Mucosa of descending colon (tissue), 3 donors: Measurements from ENCODE around the gene COQ8A. TPM values are rescaled to one million over a fixed set of nuclear protein-coding genes. Genes with fewer than 3 reads are reported as not detected.

Source experiments
- ATAC-seq: fragments of 200-7000 bp; cut with Tn5 transposase; one replicate; pipeline ENCODE4 v1.9.1; 2020; ENCODE audit warnings: mild to moderate bottlenecking, moderate library complexity
- DNase-seq, 3 donors: peaks; one replicate each; pipeline ENCODE4 v3.0.0-alpha.2; 2020
- H3K36me3 ChIP-seq: fragments of 200-600 bp; one replicate; pipeline ENCODE4 v1.8.0; 2021; ENCODE audit warnings: low read depth, mild to moderate bottlenecking
- H3K4me1 ChIP-seq: fragments of 200-600 bp; one replicate; pipeline ENCODE4 v1.8.0; 2021; ENCODE audit warnings: low read depth, mild to moderate bottlenecking
- H3K4me3 ChIP-seq: fragments of 200-600 bp; one replicate; pipeline ENCODE4 v1.8.0; 2021; ENCODE audit warnings: mild to moderate bottlenecking
- H3K9me3 ChIP-seq: fragments of 200-600 bp; one replicate; pipeline ENCODE4 v1.8.0; 2021; ENCODE audit warnings: mild to moderate bottlenecking
- intact Hi-C, 2 donors: fragments of 100-400 bp; cut with DNase I in 1 of 2; cut with micrococcal nuclease in 1 of 2; formaldehyde crosslinking; loops; one replicate each; pipeline versions ENCODE4 v1.11.0 to v1.11.1; 2022; cut with DNase I, micrococcal nuclease
- total RNA-seq, 3 donors: library from RNA; stranded (reverse); fragmentation: NEBNext Ultra II Directional in 2 of 3; extraction: Animal tissue kit (Norgen Biotek cat#: 25700) in 2 of 3; gene quantifications; one replicate each; pipeline versions ENCODE4 v1.2.1 to v1.2.4, GENCODE V29; 2021 to 2023
- TF ChIP-seq, protein P1 (sequence below): fragments of 200-600 bp; IDR thresholded peaks from one replicate; pipeline ENCODE4 v1.8.0; 2022; ENCODE audit warnings: antibody characterized with exemption, mild to moderate bottlenecking
- donor health status: DM: no; HTN: no; CAD: no; lungs with moderate emphysema.
- donor health status: DM: no; HTN: no; CAD: no.
- donor health status: DM: no; HTN: yes; CAD: no.

Gene COQ8A
- total RNA-seq, 3 donors from 2014 or later = 47.3 to 77.9 (median 67.1) TPM

DNA sequence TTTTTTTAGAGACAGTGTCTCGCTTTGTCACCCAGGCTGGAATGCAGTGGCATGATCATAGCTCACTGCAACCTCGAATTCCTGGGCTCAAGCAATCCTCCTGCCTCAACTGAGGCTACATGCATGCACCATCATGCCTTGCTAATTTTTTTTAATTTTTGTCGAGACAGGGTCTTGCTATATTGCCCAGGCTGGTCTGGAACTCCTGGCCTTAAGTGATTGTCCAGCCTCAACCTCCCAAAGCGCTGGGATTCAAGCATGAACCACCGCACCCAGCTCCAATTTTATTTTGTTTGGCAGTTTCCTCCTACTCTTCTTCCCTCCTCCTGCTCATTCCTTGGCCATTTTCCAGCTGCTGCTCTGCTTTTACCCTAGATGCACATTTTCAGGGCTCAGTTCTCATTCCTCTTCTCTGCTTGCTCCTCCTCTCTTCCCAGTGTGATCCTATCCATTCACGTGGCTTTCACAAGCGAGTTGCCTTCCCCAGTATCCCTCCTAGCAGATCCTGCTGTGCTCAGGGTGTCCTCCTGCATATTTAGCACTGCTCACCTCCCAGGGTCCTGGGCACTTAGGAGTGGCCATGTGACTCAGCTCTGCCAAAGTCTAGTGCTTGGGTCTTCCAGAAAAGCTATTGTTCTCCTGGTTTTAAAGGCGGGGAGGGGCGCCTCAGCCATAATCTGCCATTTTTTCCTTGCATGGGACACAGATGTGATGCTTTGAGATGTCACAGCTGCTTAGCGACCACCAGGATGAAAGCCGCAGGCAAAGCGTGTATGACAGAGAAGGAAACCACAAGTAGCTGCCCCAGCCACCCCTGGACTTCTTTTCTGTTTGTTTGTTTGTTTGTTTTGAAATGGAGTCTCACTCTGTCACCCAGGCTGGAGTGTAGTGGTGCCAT is 36.0 kb upstream of the COQ8A start:
- TF ChIP-seq, protein P1, sequence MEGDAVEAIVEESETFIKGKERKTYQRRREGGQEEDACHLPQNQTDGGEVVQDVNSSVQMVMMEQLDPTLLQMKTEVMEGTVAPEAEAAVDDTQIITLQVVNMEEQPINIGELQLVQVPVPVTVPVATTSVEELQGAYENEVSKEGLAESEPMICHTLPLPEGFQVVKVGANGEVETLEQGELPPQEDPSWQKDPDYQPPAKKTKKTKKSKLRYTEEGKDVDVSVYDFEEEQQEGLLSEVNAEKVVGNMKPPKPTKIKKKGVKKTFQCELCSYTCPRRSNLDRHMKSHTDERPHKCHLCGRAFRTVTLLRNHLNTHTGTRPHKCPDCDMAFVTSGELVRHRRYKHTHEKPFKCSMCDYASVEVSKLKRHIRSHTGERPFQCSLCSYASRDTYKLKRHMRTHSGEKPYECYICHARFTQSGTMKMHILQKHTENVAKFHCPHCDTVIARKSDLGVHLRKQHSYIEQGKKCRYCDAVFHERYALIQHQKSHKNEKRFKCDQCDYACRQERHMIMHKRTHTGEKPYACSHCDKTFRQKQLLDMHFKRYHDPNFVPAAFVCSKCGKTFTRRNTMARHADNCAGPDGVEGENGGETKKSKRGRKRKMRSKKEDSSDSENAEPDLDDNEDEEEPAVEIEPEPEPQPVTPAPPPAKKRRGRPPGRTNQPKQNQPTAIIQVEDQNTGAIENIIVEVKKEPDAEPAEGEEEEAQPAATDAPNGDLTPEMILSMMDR = no peak
- ATAC-seq (no peak), DNase-seq (peak in 1 of 3 donors; percentile 36)
- H3K4me3 ChIP-seq = no peak overlapping the region
- no peaks in the 10 kb centered on the region for H3K4me1 ChIP-seq
- H3K36me3 ChIP-seq = no peaks in the 10 kb centered on the region
- H3K9me3 ChIP-seq = no peaks in the 10 kb centered on the region
- intact Hi-C loops = no loop called here

DNA sequence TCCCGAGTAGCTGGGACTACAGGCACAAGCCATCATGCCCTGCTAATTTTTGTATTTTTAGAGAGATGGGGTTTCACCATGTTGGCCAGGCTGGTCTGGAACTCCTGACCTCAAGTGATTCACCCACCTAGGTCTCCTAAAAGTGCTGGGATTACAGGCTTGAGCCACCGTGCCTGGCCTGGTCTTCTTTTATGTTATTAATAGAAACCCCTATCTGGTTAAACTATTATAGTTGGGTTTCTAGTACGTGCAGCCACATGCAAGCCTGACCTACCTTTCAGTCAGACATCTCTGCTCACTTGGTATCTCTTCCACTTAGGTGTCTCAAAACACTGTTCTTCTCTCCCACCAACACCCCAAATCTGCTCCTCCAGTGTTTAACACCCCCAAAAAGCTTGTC is 35.3 kb upstream of the COQ8A start:
- TF ChIP-seq, protein P1 = no peak
- intact Hi-C loops = no loop called here
- Histone ChIP-seq H3K9me3 (no peaks in the 10 kb centered on the region), H3K4me3 (no peak overlapping the region), H3K36me3 (no peaks in the 10 kb centered on the region), H3K4me1 (no peaks in the 10 kb centered on the region)
- ATAC-seq = no peak
- DNase-seq = no peak

DNA sequence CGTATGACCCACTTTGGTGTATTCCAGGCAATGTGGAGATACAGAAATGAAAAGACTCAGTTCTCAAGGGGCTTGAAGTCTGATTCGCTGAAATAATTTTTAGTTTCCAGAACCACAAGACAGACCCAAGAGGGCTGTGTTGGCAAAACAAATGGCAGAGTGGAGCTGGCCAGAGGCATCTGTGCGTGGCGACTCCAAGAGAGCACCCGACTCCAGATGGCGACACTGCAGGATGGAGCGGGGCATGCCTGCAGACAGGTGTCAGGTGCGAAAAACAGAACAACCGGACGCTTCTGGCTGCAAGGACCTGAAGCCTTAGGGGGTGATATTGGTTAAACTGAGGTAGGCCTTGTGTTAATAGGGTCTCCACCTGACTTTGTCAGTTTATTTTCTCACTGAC is 31.7 kb upstream of the COQ8A start:
- ATAC-seq (no peak), DNase-seq (no peak)
- TF ChIP-seq, protein P1 = no peak
- H3K9me3 ChIP-seq = no peaks in the 10 kb centered on the region
- no peak overlapping the region for H3K4me3 ChIP-seq
- H3K4me1 ChIP-seq = no peaks in the 10 kb centered on the region
- no peaks in the 10 kb centered on the region for H3K36me3 ChIP-seq
- intact Hi-C loops = no loop called here

DNA sequence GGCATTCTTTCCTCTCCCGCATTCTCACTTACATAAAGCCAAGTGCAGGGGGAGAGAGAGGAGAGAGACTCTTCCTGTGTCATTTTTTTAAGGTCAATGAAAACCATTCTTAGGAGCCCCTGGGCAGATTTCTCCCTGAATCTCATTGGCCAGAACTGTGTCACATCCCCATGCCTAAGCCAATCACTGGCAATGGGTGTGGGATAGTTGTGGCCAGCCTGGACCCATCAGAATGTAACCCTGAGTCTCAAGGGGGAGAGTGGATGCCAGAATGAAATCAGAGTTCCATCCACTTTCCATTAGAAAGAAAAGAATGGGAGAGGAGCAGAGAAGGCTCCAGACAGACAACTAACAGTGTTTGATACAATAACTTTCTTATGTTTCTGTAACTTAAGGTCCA is 31.2 kb upstream of the COQ8A start:
- intact Hi-C loops = no loop called here
- DNase-seq (no peak), ATAC-seq (no peak)
- no peaks in the 10 kb centered on the region for H3K4me1 ChIP-seq
- no peaks in the 10 kb centered on the region for H3K36me3 ChIP-seq
- TF ChIP-seq, protein P1 = no peak
- no peaks in the 10 kb centered on the region for H3K9me3 ChIP-seq
- H3K4me3 ChIP-seq = no peak overlapping the region

DNA sequence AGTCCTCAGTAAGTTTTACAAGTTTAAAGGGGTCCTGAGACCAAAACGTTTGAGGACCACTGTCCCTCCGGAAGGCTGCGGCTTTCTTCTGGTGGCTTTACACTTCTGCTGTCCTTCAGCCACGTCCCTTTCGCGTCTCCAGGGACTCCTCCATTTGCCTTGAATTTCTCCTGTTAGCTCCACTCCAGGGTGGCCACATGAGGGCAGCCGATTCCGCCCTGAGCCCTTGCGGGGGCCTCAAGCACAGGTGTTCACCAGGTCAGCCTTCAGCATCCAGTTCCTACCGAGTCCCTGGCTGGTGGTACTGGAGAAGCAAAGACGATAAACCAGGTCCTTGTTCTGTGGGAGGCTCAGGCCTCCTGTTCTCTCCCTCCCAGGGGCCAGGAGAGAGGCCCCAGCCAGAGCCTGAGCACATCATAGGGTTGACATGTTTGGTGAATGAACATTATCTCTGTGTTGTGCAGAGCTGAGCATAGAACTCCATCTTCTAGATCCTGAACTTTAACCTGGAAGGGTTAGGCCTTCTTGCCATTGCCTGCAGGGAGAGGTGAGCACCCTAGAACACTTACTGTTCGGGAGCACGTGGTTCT is 27.4 kb upstream of the COQ8A start:
- TF ChIP-seq, protein P1 = peak; percentile 53
- Histone ChIP-seq H3K4me3 (no peak overlapping the region), H3K9me3 (no peaks in the 10 kb centered on the region), H3K36me3 (no peaks in the 10 kb centered on the region), H3K4me1 (peaks cover 4% of the 10 kb centered on the region)
- ATAC-seq (peak; percentile 92), DNase-seq (peak; percentile 66 to 82 (median 76))
- intact Hi-C loops = no loop called here
